Testis (tissue), 2 donors: ENCODE data around the gene C6orf89.

Experiments used
- CTCF ChIP-seq, 3 experiments: fragments of 450-650 bp in 2 of 3; fragments of 200-600 bp in 1 of 3; sonication (generic) in 1 of 3; IDR thresholded peaks; one replicate each; pipeline ENCODE4 v1.5.1; 2016 to 2019; ENCODE audit warnings: antibody characterized with exemption in 3 of 3, mild to moderate bottlenecking in 2 of 3, moderate library complexity in 1 of 3
- POLR2A ChIP-seq: fragments of 450-650 bp; IDR thresholded peaks from one replicate; pipeline ENCODE4 v1.6.1; 2017; ENCODE audit warnings: antibody characterized with exemption, mild to moderate bottlenecking, moderate library complexity

DNA sequence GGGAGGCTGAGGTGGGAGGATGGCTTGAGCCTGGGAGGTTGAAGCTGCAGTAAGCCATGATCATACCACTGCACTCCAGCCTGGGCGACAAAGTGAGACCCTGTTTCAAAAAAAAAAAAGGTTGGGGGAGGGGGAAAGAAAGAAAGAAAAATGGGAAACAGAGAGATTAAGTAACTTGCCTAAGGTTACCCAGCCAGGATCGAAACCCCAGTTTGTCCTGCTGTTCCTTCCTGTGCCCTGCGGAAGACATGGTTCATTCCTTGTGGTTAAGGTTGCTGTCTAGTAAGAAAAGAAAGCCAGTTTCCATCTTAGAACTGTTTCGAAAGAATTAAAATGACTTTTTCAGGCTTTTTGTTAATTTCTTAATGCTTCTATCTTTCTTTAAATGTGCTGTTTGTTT lies 29.8 kb downstream of the C6orf89 start:
- TF ChIP-seq POLR2A: no peak
- TF ChIP-seq CTCF (IDR thresholded peaks at IDR 0.05): no peak
